Natural killer cell (primary cell): ENCODE results near the gene TBC1D10A. TPM values are rescaled to one million over a fixed set of nuclear protein-coding genes. Genes with fewer than 3 reads are reported as not detected.
A peak's percentile ranks its signal among the peaks of the same experiment; 100 is the strongest.

Source experiments
- ATAC-seq, 3 donors: fragments of 150-1000 bp in 2 of 3; fragments of 200-7000 bp in 1 of 3; cut with Tn5 transposase; 1 replicate in 1 of 3; 2 replicates in 2 of 3; pipeline ENCODE4 v1.10.0; 2021; ENCODE audit warnings: mild to moderate bottlenecking in 2 of 3, moderate library complexity in 2 of 3
- DNase-seq, 2 donors: peaks; one replicate each; pipeline versions ENCODE4 v3.0.0 to v3.0.0-alpha.2; 2013 to 2021; ENCODE audit warnings: mixed read lengths in 1 of 2
- H3K27ac ChIP-seq: one replicate; pipeline ENCODE4 v1.5.1; 2013; ENCODE audit warnings: mild to moderate bottlenecking, low read length
- H3K27me3 ChIP-seq: one replicate; pipeline ENCODE4 v1.6.1; 2013; ENCODE audit warnings: low read length; ENCODE audit not compliant: control insufficient read depth, insufficient read depth
- H3K36me3 ChIP-seq: one replicate; pipeline ENCODE4 v1.6.1; 2013; ENCODE audit warnings: low read length; ENCODE audit not compliant: control insufficient read depth, insufficient read depth
- H3K4me1 ChIP-seq: one replicate; pipeline ENCODE4 v1.6.1; 2013; ENCODE audit warnings: low read length; ENCODE audit not compliant: control insufficient read depth, insufficient read depth
- H3K4me3 ChIP-seq: one replicate; pipeline ENCODE4 v1.5.1; 2013; ENCODE audit warnings: low read length
- H3K9me3 ChIP-seq: one replicate; pipeline ENCODE4 v1.6.1; 2013; ENCODE audit warnings: low read length; ENCODE audit not compliant: control insufficient read depth, insufficient read depth
- H3K27ac Mint-ChIP-seq, 2 donors: one replicate each; pipeline ENCODE4 v1.8.0; 2022; ENCODE audit warnings: mild to moderate bottlenecking in 2 of 2, mixed read lengths in 2 of 2, moderate library complexity in 1 of 2
- H3K27me3 Mint-ChIP-seq, 2 donors: one replicate each; pipeline ENCODE4 v1.8.0; 2022; ENCODE audit warnings: low read depth in 2 of 2, mixed read lengths in 2 of 2
- H3K36me3 Mint-ChIP-seq: one replicate; pipeline ENCODE4 v1.8.0; 2022; ENCODE audit warnings: mixed read lengths
- H3K4me1 Mint-ChIP-seq, 2 donors: one replicate each; pipeline ENCODE4 v1.8.0; 2022; ENCODE audit warnings: mixed read lengths in 2 of 2
- H3K4me3 Mint-ChIP-seq: one replicate; pipeline ENCODE4 v1.8.0; 2022; ENCODE audit warnings: mild to moderate bottlenecking, moderate library complexity, mixed read lengths
- H3K9me3 Mint-ChIP-seq, 2 donors: one replicate each; pipeline ENCODE4 v1.8.0; 2022; ENCODE audit warnings: mixed read lengths in 2 of 2
- CTCF ChIP-seq: fragments of 200-600 bp; IDR thresholded peaks from one replicate; pipeline ENCODE4 v1.8.0; 2022; ENCODE audit warnings: antibody characterized with exemption
- WGBS: methylation state at CpG from one replicate; pipeline ENCODE4 v1.1.7; 2013; ENCODE audit warnings: missing lambda C conversion rate; ENCODE audit not compliant: insufficient coverage; 5-methylcytosine and 5-hydroxymethylcytosine counted together
- intact Hi-C: fragments of 100-400 bp; cut with micrococcal nuclease; formaldehyde crosslinking; loops from one replicate; pipeline ENCODE4 v1.14.2; 2022
- total RNA-seq, 4 donors: library from RNA; stranded (reverse); fragments of 120-200 nt in 1 of 4; gene quantifications; one replicate each; pipeline versions ENCODE4 v1.2.3 to v1.2.4, GENCODE V29; 2013 to 2022

TBC1D10A gene
- total RNA-seq, 3 donors from 2014 or later (not counting 1 experiment from before 2014, with no cell fraction given) = 38.9 to 48.0 (median 47.9) TPM

GRCh38 chr22:30253205-30253852 lies 73.4 kb downstream of the TBC1D10A start:
- Mint-ChIP-seq H3K4me3 (no peak overlapping the region), H3K27me3 (peaks cover 5 to 7% of the 10 kb centered on the region in 2 donors), H3K27ac (peak overlapping the region in 1 of 2 donors; percentile 40), H3K36me3 (no peaks in the 10 kb centered on the region), H3K4me1 (peaks cover 6 to 15% of the 10 kb centered on the region in 2 donors), H3K9me3 (no peaks in the 10 kb centered on the region)
- peaks cover 53% of the 10 kb centered on the region for H3K4me1 ChIP-seq
- TF ChIP-seq CTCF = no peak
- ATAC-seq (no peak), DNase-seq (no peak)
- no peak overlapping the region for H3K4me3 ChIP-seq
- no peaks in the 10 kb centered on the region for H3K36me3 ChIP-seq
- no peaks in the 10 kb centered on the region for H3K9me3 ChIP-seq
- H3K27ac ChIP-seq = no peak overlapping the region
- intact Hi-C loops = no loop called here
- no peaks in the 10 kb centered on the region for H3K27me3 ChIP-seq
- WGBS = 51% methylated on average over 19 of the region's 22 CpGs

GRCh38 chr22:30252411-30253204 lies 74.1 kb downstream of the TBC1D10A start:
- H3K27ac ChIP-seq = no peak overlapping the region
- Mint-ChIP-seq H3K4me1 (peaks cover 10 to 23% of the 10 kb centered on the region in 2 donors), H3K27me3 (peaks cover 12 to 13% of the 10 kb centered on the region in 2 donors)

DNA sequence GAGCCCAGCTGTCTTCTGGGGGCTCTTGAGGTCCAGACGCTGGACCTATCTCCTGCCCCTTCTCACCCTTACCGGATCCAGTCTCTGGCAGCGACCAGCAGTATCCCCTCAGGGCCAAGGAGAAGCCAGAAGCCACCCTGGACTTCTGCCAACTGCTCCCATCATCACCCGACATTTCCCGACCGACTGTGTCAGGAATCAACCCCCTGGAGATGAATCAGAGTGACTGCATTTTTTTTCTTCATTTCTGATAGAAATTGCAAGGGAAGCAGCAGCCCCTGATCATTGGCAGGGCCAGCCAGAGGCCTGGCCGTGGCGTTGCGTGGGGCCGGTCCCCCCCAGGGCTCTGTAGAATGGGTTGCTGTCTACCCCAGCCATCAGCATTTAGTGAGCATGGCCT lies 75.0 kb downstream of the TBC1D10A start:
- H3K4me3 Mint-ChIP-seq = no peak overlapping the region
- Histone ChIP-seq H3K4me3 (no peak overlapping the region), H3K27me3 (peaks cover 3% of the 10 kb centered on the region), H3K9me3 (no peaks in the 10 kb centered on the region), H3K36me3 (no peaks in the 10 kb centered on the region), H3K27ac (no peak overlapping the region), H3K4me1 (peaks cover 69% of the 10 kb centered on the region)
- no peaks in the 10 kb centered on the region for H3K9me3 Mint-ChIP-seq
- DNase-seq (no peak), ATAC-seq (no peak)
- intact Hi-C loops = no loop called here
- H3K27me3 Mint-ChIP-seq = peaks cover 15 to 21% of the 10 kb centered on the region in 2 donors
- peaks cover 12 to 29% of the 10 kb centered on the region in 2 donors for H3K4me1 Mint-ChIP-seq
- no peaks in the 10 kb centered on the region for H3K36me3 Mint-ChIP-seq
- TF ChIP-seq CTCF = no peak
- WGBS = 93% methylated on average over 10 of the region's 10 CpGs
- H3K27ac Mint-ChIP-seq = no peak overlapping the region

More at GRCh38 chr22:30252411-30253204, 74.1 kb downstream of the TBC1D10A start:
- Histone ChIP-seq H3K9me3 (no peaks in the 10 kb centered on the region), H3K27me3 (no peaks in the 10 kb centered on the region), H3K4me1 (peaks cover 60% of the 10 kb centered on the region), H3K4me3 (no peak overlapping the region), H3K36me3 (no peaks in the 10 kb centered on the region)
- DNase-seq = no peak
- ATAC-seq = peak in 1 of 3 donors; percentile 25
- intact Hi-C loops = no loop called here
- Mint-ChIP-seq H3K27ac (peak overlapping the region in 1 of 2 donors; percentile 40), H3K36me3 (no peaks in the 10 kb centered on the region), H3K4me3 (no peak overlapping the region), H3K9me3 (no peaks in the 10 kb centered on the region)
- TF ChIP-seq CTCF = no peak
- WGBS = 63% methylated on average over 22 of the region's 22 CpGs
